RPMI8226 (cell line): ENCODE measurements around the gene GRIN3A.

Experiments
- DNase-seq: peaks from one replicate; pipeline ENCODE4 v3.0.0-alpha.2; 2015

The GRIN3A gene

DNA sequence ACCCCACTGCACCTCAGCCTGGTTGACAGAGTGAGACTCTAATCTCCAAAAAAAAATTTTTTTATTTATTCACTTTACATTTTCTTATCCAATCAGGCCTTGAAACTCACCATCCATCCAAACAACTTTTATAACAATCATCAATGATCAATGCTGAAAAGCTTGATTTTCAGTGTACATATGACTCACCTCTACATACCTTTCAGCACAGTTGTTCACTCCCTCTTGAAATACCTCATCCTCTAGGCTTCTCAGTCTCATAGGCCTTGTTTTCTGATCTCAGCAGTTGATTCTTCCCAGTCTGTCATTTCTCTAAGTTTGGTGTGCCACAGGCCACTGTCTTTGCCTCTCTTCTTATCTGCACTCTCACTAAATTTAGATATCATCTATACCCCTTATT is 36.2 kb downstream of the GRIN3A start:
- no peak for DNase-seq

DNA sequence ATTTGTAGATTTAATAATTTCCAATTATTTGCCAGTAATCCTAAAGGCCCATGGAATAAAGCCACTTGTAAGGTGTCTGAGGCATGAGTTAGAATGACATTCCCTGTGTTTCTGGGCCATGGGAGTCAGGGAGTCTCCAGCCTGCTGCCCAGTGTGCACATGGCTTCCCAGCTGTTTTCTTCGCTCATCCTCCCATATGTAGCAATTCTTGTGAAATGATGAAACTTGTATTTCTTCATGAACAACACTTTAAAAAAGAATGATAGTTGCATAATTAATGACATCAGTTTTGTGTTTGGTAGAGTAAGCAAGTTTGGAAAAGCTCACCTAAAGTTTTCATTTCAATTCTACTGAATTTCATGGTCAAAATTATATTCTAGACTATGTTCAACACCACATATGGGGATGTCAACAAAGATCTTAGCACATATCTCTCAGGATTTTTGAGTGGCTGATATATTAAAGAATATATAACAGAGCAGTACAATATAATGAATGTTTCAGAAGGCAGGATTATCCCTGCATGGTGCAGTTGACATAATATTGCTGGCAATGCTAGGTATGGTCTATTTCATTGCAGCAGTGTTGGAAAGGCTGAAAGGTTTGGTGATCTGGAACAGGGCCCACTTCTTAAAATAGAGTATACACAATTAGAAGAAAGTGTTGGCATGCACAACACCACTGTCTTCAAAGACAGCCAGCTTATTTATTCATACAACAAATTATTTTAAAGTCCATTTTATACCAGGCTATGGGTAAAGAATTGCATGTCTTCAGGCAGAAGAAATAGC is 44.7 kb downstream of the GRIN3A start:
- DNase-seq = no peak

- no peak for DNase-seq
These were observed 46.8 kb downstream of the GRIN3A start for GRCh38 chr9:101691657-101692056.

DNA sequence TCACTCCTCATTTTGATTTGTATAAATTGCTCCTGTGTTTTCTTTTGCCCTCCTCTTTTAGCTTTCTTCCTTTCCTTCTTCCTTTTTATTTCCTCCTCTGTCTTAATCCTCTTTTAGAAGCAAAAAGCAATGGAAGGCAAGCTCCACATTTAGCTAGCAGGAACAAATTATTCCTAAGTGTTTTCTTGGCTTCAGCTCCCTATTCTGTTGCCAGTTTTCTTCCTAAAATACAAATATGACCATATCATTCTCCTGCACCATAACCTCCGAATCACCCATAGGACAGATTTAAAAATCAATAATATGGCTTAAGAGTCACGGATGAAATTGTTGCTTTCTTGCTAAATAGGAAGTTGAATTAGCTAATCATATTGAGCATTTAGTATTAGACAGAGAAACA is 49.4 kb downstream of the GRIN3A start:
- DNase-seq = no peak

- DNase-seq = no peak
These were observed 53.8 kb downstream of the GRIN3A start for GRCh38 chr9:101684665-101685064.

- DNase-seq = no peak
These were observed 55.2 kb downstream of the GRIN3A start for GRCh38 chr9:101683236-101683635.

DNA sequence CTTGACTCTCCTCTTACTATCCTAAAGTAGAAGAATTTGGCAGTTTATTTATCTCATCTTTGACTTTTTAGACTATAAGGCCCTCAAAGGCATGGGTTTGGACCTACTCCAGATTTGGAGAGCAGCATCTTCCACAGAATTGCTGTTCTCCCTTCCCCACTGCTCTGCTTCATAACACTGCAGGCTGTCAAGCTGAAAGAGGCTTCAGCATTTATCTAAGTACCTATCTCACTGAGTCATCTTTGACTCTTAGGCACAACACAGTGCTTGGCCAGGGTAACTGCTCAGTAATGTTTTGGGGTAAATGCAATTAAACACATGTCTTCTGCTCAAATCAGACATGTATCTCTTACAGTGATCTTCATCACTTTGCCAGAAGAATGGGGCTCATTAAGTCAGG is 60.6 kb downstream of the GRIN3A start:
- DNase-seq = no peak

- DNase-seq = no peak
These were observed 63.1 kb downstream of the GRIN3A start for GRCh38 chr9:101675341-101675740.

GRCh38 chr9:101674165-101674564 is 64.3 kb downstream of the GRIN3A start:
- DNase-seq = no peak

- DNase-seq = no peak
These were observed 64.8 kb downstream of the GRIN3A start for GRCh38 chr9:101673642-101674041.

- no peak for DNase-seq
These were observed 66.9 kb downstream of the GRIN3A start for GRCh38 chr9:101671567-101671966.

- DNase-seq = no peak
These were observed 70.0 kb downstream of the GRIN3A start for GRCh38 chr9:101668421-101668820.

GRCh38 chr9:101664453-101664852 is 74.0 kb downstream of the GRIN3A start:
- no peak for DNase-seq

- no peak for DNase-seq
These were observed 85.8 kb downstream of the GRIN3A start for GRCh38 chr9:101652601-101653175.

- DNase-seq = no peak
These were observed 88.3 kb downstream of the GRIN3A start for GRCh38 chr9:101650142-101650541.

DNA sequence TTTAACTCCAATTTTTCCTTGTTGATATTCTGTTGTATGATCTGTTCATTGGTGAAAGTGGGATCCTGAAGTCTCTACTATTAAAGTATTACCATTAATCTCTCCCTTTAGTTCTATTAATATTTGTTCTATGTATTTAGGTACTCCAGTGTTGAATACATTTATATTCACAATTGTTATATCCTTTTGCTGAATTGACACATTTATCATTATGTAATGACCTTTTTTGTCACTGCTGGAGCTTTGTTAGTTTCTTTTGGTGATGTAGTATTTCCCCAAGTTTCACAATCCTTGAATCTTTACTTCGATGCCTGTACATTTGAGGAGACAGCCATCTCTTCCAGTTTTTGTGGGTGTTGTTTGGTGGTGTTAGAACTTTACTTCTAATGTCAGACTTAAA is 90.0 kb downstream of the GRIN3A start:
- no peak for DNase-seq

GRCh38 chr9:101639785-101640665 is 98.4 kb downstream of the GRIN3A start:
- DNase-seq = no peak

GRCh38 chr9:101639311-101639710 is 99.1 kb downstream of the GRIN3A start:
- DNase-seq = peak; percentile 62

- peak; percentile 67 for DNase-seq
These were observed 102.2 kb downstream of the GRIN3A start for GRCh38 chr9:101636247-101636646.

DNA sequence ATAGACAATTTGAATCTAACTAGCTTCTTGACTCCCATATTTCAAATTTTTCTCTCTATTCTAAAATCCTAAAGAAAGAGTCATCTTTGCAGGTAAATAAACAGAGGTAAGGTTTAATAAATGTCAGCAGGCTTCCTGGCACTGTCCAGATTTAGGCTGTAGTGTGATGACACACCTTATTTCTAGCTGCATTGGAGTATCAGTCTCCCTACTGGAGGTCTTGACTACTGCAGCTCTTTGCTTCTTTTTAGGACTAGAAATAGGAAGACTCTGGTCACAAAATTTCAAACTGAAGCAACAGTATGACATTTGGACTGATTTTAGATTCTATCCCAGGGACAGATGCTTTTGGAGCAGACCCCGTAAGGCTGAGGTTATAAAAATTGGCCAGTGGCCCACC is 103.0 kb downstream of the GRIN3A start:
- no peak for DNase-seq

- DNase-seq = no peak
These were observed 103.6 kb downstream of the GRIN3A start for GRCh38 chr9:101634741-101635409.

- no peak for DNase-seq
These were observed 105.8 kb downstream of the GRIN3A start for GRCh38 chr9:101632611-101633010.

GRCh38 chr9:101631892-101632291 is 106.6 kb downstream of the GRIN3A start:
- no peak for DNase-seq
